K562 (cell line): ENCODE results near the gene SLFN14. TPM values are rescaled to one million over a fixed set of nuclear protein-coding genes. Genes with fewer than 3 reads are reported as not detected.

Experiments used
- ATAC-seq: fragments of 200-7000 bp; cut with Tn5 transposase; 3 replicates; pipeline ENCODE4 v1.9.1; 2020; ENCODE audit warnings: moderate library complexity
- Bru-seq: library from RNA; stranded (reverse); fragments of 400-500 nt; gene quantifications from one replicate; lab custom pipeline; 2021; lab: Mats Ljungman, UMichigan
- BruChase-seq, 2 experiments: library from RNA; stranded (reverse); fragments of 400-500 nt; gene quantifications; one replicate each; lab custom pipeline; 2021; lab: Mats Ljungman, UMichigan
- BruUV-seq: library from RNA; stranded (reverse); fragments of 400-500 nt; replicated peaks from 2 replicates; lab custom pipeline; 2021; lab: Mats Ljungman, UMichigan
- CTCF ChIA-PET: fragments of 300-600 bp; formaldehyde crosslinking; extraction: SDS; loops from one replicate; lab custom pipeline; 2021; ENCODE audit warnings: low intra/inter-chr PET ratio; lab: Yijun Ruan, JAX
- POLR2A ChIA-PET: fragments of 300-600, 350-650 bp; sonication (Branson Sonifier 250); formaldehyde crosslinking; extraction: SDS; loops from one replicate; lab custom pipeline; 2021; ENCODE audit warnings: antibody characterized with exemption, inconsistent platforms; lab: Yijun Ruan, JAX
- DNase-seq, 4 experiments: peaks; one replicate each; pipeline versions ENCODE4 v3.0.0 to v3.0.0-alpha.2; 2011 to 2018; ENCODE audit warnings: low spot score in 3 of 4, mixed read lengths in 3 of 4; ENCODE audit errors: extremely low read depth in 1 of 4
- FAIRE-seq: peaks from 2 replicates; lab custom pipeline; 2011; peaks lifted over from hg19 to GRCh38; lab: Jason Lieb, UNC
- H2AFZ ChIP-seq: 2 replicates; pipeline ENCODE4 v1.6.0; 2011; ENCODE audit warnings: low read depth, low read length, control low read depth, inconsistent platforms
- H3K27ac ChIP-seq: fragments of 200-600 bp; 3 replicates; pipeline ENCODE4 v1.8.0; 2011; ENCODE audit warnings: low read depth, mild to moderate bottlenecking, control low read depth, inconsistent platforms, low read length, moderate library complexity, mixed read lengths; ENCODE audit errors: extremely low read depth
- H3K27me3 ChIP-seq, 2 experiments: fragments of 300-600 bp in 1 of 2; 2 replicates in 1 of 2; 3 replicates in 1 of 2; pipeline versions ENCODE4 v1.6.0 to v1.8.0; 2011; ENCODE audit warnings: inconsistent platforms in 2 of 2, low read length in 2 of 2, mild to moderate bottlenecking in 1 of 2, mixed read lengths in 1 of 2, moderate library complexity in 1 of 2; ENCODE audit not compliant: control insufficient read depth in 2 of 2, insufficient read depth in 2 of 2
- H3K36me3 ChIP-seq: fragments of 300-600 bp; 3 replicates; pipeline ENCODE4 v1.8.0; 2011; ENCODE audit warnings: mild to moderate bottlenecking, low read length, inconsistent platforms; ENCODE audit not compliant: control insufficient read depth, insufficient read depth
- H3K4me1 ChIP-seq, 2 experiments: fragments of 200-600 bp in 1 of 2; replicated peaks in 1 of 2; 2 replicates in 1 of 2; 3 replicates in 1 of 2; pipeline versions ENCODE4 v1.5.1 to v1.8.0; 2011; ENCODE audit warnings: inconsistent platforms in 2 of 2, low read length in 2 of 2, mild to moderate bottlenecking in 1 of 2, mixed read lengths in 1 of 2, moderate library complexity in 1 of 2; ENCODE audit not compliant: control insufficient read depth in 2 of 2, insufficient read depth in 2 of 2
- H3K4me2 ChIP-seq: 2 replicates; pipeline ENCODE4 v1.6.1; 2011; ENCODE audit warnings: low read length, control low read depth, inconsistent platforms, mixed read lengths; ENCODE audit not compliant: insufficient read depth
- H3K4me3 ChIP-seq: fragments of 200-600 bp; sonication (generic), shearing (Covaris generic); 2 replicates; pipeline ENCODE4 v1.5.1; 2016; ENCODE audit warnings: control low read depth, inconsistent platforms
- H3K79me2 ChIP-seq: fragments of 200-600 bp; 3 replicates; pipeline ENCODE4 v1.8.0; 2011; ENCODE audit warnings: low read length, inconsistent platforms; ENCODE audit not compliant: control insufficient read depth, insufficient read depth
- H3K9ac ChIP-seq, 2 experiments: 2 replicates each; pipeline versions ENCODE4 v1.6.0 to v1.6.1; 2011; ENCODE audit warnings: low read depth in 2 of 2, low read length in 2 of 2, control low read depth in 1 of 2, inconsistent platforms in 1 of 2, mild to moderate bottlenecking in 1 of 2, mixed read lengths in 1 of 2; ENCODE audit not compliant: insufficient read depth in 1 of 2
- H3K9me1 ChIP-seq: one replicate; pipeline ENCODE4 v1.6.0; 2011; ENCODE audit warnings: inconsistent platforms, mild to moderate bottlenecking, low read length, moderate library complexity; ENCODE audit not compliant: control insufficient read depth, insufficient read depth
- H3K9me3 ChIP-seq: replicated peaks from 2 replicates; pipeline ENCODE4 v1.5.1; 2011; ENCODE audit warnings: low read depth, low read length, inconsistent platforms; ENCODE audit not compliant: control insufficient read depth, insufficient read depth
- H4K20me1 ChIP-seq: replicated peaks from 2 replicates; pipeline ENCODE4 v1.6.1; 2011; ENCODE audit warnings: low read length, inconsistent platforms, mixed read lengths; ENCODE audit not compliant: control insufficient read depth, insufficient read depth
- BACH1 ChIP-seq: fragments of 200-800 bp; sonication (Bioruptor generic); IDR thresholded peaks from 2 replicates; pipeline ENCODE4 v1.6.1; 2016; ENCODE audit warnings: missing genetic modification characterization, missing compliant biosample characterization
- BCOR ChIP-seq: fragments of 450-650 bp; IDR thresholded peaks from 2 replicates; pipeline ENCODE4 v1.6.1; 2016
- C11orf30 ChIP-seq: fragments of 450-650 bp; IDR thresholded peaks from 2 replicates; pipeline ENCODE4 v1.6.1; 2016; ENCODE audit warnings: low read depth, mild to moderate bottlenecking
- CBX2 ChIP-seq: fragments of 200-600 bp; sonication (generic); IDR thresholded peaks from one replicate; pipeline ENCODE4 v1.6.1; 2012; ENCODE audit warnings: mild to moderate bottlenecking, low read length, inconsistent platforms; ENCODE audit not compliant: insufficient read depth, poor library complexity, severe bottlenecking
- ETV1 ChIP-seq: fragments of 450-650 bp; conservative IDR thresholded peaks from 2 replicates; pipeline ENCODE4 v1.6.1; 2016; ENCODE audit warnings: missing genetic modification characterization, control low read depth, low read depth, missing compliant biosample characterization
- RUNX1 ChIP-seq: sonication (generic); IDR thresholded peaks from 2 replicates; pipeline ENCODE4 v1.6.1; 2016; ENCODE audit warnings: antibody characterized with exemption, low read depth
- SIX5 ChIP-seq, 2 experiments: IDR thresholded peaks; 2 replicates each; pipeline ENCODE4 v1.6.1; 2011; ENCODE audit warnings: low read length in 2 of 2, borderline replicate concordance in 1 of 2, low read depth in 1 of 2, mild to moderate bottlenecking in 1 of 2, moderate library complexity in 1 of 2; ENCODE audit not compliant: insufficient read depth in 1 of 2
- SMAD1 ChIP-seq: fragments of 150-350 bp; IDR thresholded peaks from 2 replicates; pipeline ENCODE4 v1.6.1; 2014; ENCODE audit warnings: low read length, low read depth; ENCODE audit not compliant: partially characterized antibody
- SOX6 ChIP-seq: fragments of 450-650 bp; IDR thresholded peaks from 2 replicates; pipeline ENCODE4 v1.6.1; 2014; ENCODE audit warnings: mild to moderate bottlenecking
- SRF ChIP-seq, 2 experiments: fragments of 250-450, 450-650 bp in 1 of 2; sonication (Bioruptor Pico) in 1 of 2; sonication (generic) in 1 of 2; formaldehyde crosslinking; IDR thresholded peaks; 2 replicates each; pipeline versions ENCODE4 v1.5.0 to v1.5.1; 2020 to 2022; ENCODE audit warnings: mild to moderate bottlenecking in 1 of 2, missing genetic modification reagents in 1 of 2
- ZNF274 ChIP-seq: IDR thresholded peaks from 2 replicates; pipeline ENCODE4 v1.6.1; 2011; ENCODE audit warnings: low read depth, mild to moderate bottlenecking, low read length, moderate library complexity, borderline replicate concordance
- ZNF639 ChIP-seq, 2 experiments: fragments of 200-800 bp in 1 of 2; sonication (Bioruptor generic) in 1 of 2; sonication (generic) in 1 of 2; formaldehyde crosslinking in 1 of 2; IDR thresholded peaks in 1 of 2; conservative IDR thresholded peaks in 1 of 2; 2 replicates each; pipeline versions ENCODE4 v1.5.0 to v1.6.1; 2016 to 2020; ENCODE audit warnings: missing compliant biosample characterization in 1 of 2, missing genetic modification characterization in 1 of 2, missing genetic modification reagents in 1 of 2
- WGBS: fragments of 100-300 bp; shearing (Covaris generic); methylation state at CpG from one replicate; pipeline ENCODE4 v1.1.6; 2016; ENCODE audit warnings: low coverage, mixed read lengths; ENCODE audit not compliant: insufficient coverage; ENCODE audit errors: missing lambda C conversion rate; 5-methylcytosine and 5-hydroxymethylcytosine counted together
- in situ Hi-C: fragments of 300-500 bp; cut with MboI; formaldehyde crosslinking; loops from 4 replicates; pipeline ENCODE4 v1.15.0; 2018; ENCODE audit warnings: inconsistent platforms, mixed read lengths
- intact Hi-C: fragments of 100-400 bp; cut with micrococcal nuclease; formaldehyde crosslinking; loops from 2 replicates; pipeline ENCODE4 v1.14.2; 2022
- long read RNA-seq, 3 experiments: library from polyadenylated mRNA in 2 of 3; library from RNA in 1 of 3; unstranded in 2 of 3; stranded (forward) in 1 of 3; transcript quantifications; one replicate each; pipeline ENCODE4 v2.0.0, GENCODE V29; 2019 to 2022
- polyA minus RNA-seq, 3 experiments: library from RNA; depleted of rRNA, polyadenylated mRNA; stranded (reverse); fragments of >200 nt; gene quantifications; 2 replicates each; pipeline ENCODE4 v1.2.3, GENCODE V29; 2011
- polyA plus RNA-seq, 8 experiments: library from polyadenylated mRNA; depleted of rRNA in 4 of 8; stranded (reverse) in 5 of 8; unstranded in 3 of 8; fragments of >200 nt; fragmentation: Nextera tagmentation in 2 of 8; fragmentation: Illumina TruSeq in 1 of 8; extraction: Ambion mirVana in 2 of 8; extraction: Trizol in 1 of 8; gene quantifications; 2 replicates each; pipeline versions ENCODE4 v1.2.1 to v1.2.3, GENCODE V29; 2011 to 2014; ENCODE audit warnings: inconsistent platforms in 1 of 8, missing spikeins in 1 of 8
- total RNA-seq, 7 experiments: library from RNA; depleted of rRNA in 6 of 7; stranded (reverse); fragments of >200 nt in 6 of 7; fragmentation: Illumina TruSeq in 2 of 7; extraction: Trizol in 2 of 7; gene quantifications; 2 replicates each; pipeline versions ENCODE4 v1.2.1 to v1.2.3, GENCODE V29; 2011 to 2021; ENCODE audit warnings: low replicate concordance in 1 of 7

Gene SLFN14
- total RNA-seq (2011; cell fraction: chromatin; rRNA removed; ENCODE audit: low replicate concordance) = 4.3 and 10.9 TPM in 2 replicates
- total RNA-seq (2011; cell fraction: nucleolus; rRNA removed) = 2.5 and 3.9 TPM in 2 replicates
- total RNA-seq (2011; cell fraction: nucleoplasm; rRNA removed) = 3.5 and 4.9 TPM in 2 replicates
- total RNA-seq (2014; rRNA removed) (2.7 and 3.0 TPM in 2 replicates), total RNA-seq (2014; rRNA removed; fragmentation: Illumina TruSeq; extraction: Trizol) (4.0 and 5.1 TPM in 2 replicates), total RNA-seq (2015; rRNA removed; fragmentation: Illumina TruSeq; extraction: Trizol) (1.3 and 1.7 TPM in 2 replicates), total RNA-seq (2021) (3.2 and 4.3 TPM in 2 replicates), polyA plus RNA-seq (2011; rRNA removed) (1.2 and 3.9 TPM in 2 replicates), polyA plus RNA-seq (2014; fragmentation: Illumina TruSeq; extraction: Trizol) (3.3 and 3.8 TPM in 2 replicates), polyA plus RNA-seq (2014; fragmentation: Nextera tagmentation; extraction: Ambion mirVana) (1 to 10 TPM; 1.6 to 3.1 TPM), polyA plus RNA-seq (2014; rRNA removed) (2.6 and 3.1 TPM in 2 replicates), polyA minus RNA-seq (2011; rRNA and poly(A)+ RNA removed) (2.1 and 5.7 TPM in 2 replicates), Bru-seq, nascent RNA (percentile 52 among the genes with signal in this experiment), BruChase-seq, experiment 1, labeled RNA remaining after a 2-hour chase (percentile 63 among the genes with signal in this experiment), BruChase-seq, experiment 2, labeled RNA remaining after a 6-hour chase (percentile 65 among the genes with signal in this experiment)
- 0.65 and 1.0 TPM in 2 replicates for polyA plus RNA-seq (2011; cell fraction: cytosol; rRNA removed)
- 0.76 and 2.0 TPM in 2 replicates for polyA plus RNA-seq (2011; cell fraction: nucleus; rRNA removed)
- polyA plus RNA-seq (2012) = 0.89 and 1.3 TPM in 2 replicates
- 0.46 and 2.2 TPM in 2 replicates for polyA minus RNA-seq (2011; cell fraction: cytosol; rRNA and poly(A)+ RNA removed)
- 1.4 and 1.9 TPM in 2 replicates for polyA minus RNA-seq (2011; cell fraction: nucleus; rRNA and poly(A)+ RNA removed)
- long read RNA-seq, experiment 1, partial matches to known transcripts = 0 of 1 reads
- long read RNA-seq, experiment 1, other reads (novel, unspliced or antisense) = 1 of 1 reads
- long read RNA-seq, experiment 2, partial matches to known transcripts = 0 of 1 reads
- long read RNA-seq, experiment 2, other reads (novel, unspliced or antisense) = 1 of 1 reads
- long read RNA-seq, experiment 3, partial matches to known transcripts = 0 of 3 reads
- long read RNA-seq, experiment 3, other reads (novel, unspliced or antisense) = 3 of 3 reads

- Histone ChIP-seq H3K4me1 (peaks cover 11 to 45% of the 10 kb centered on the region in 2 experiments), H3K27me3 (no peaks in the 10 kb centered on the region), H3K27ac (peak within 1 kb of the TSS; percentile 68), H3K36me3 (no peaks in the 10 kb centered on the region; the same call in 2 of the 3 replicates), H3K9ac (peak within 1 kb of the TSS; percentile 55 to 80), H3K9me3 (no peaks in the 10 kb centered on the region), H3K9me1 (no peaks in the 10 kb centered on the region), H3K79me2 (peaks cover 4% of the 10 kb centered on the region; the same call in 1 of the 3 replicates), H4K20me1 (no peaks in the 10 kb centered on the region), H3K4me2 (peak within 1 kb of the TSS; percentile 49), H3K4me3 (peak within 1 kb of the TSS; percentile 15; the same call in 1 of the 2 replicates), H2AFZ (peak within 1 kb of the TSS; percentile 20)
- ChIA-PET POLR2A (interaction anchor here (0.6 to 3.0 kb wide), 14 partner anchors 9 to 442 kb away, joined by 3 to 22 read pairs (median 4); partner anchors contain the start of genes AP2B1, PEX12, RAD51D and TAF15), CTCF (interaction anchor here (0.6 to 0.7 kb wide), 2 partner anchors 56 to 208 kb away, joined by 4 to 7 read pairs; no protein-coding TSS in a partner anchor)
- no TSS peak for BruUV-seq
- WGBS = 0% methylated on average over 3 of the region's 3 CpGs
- ATAC-seq (peak; percentile 84), DNase-seq (peak; percentile 88 to 98 (median 92)), FAIRE-seq (peak; percentile 99)
- in situ Hi-C loops = no loop called here
- intact Hi-C loops = loop anchor here (2.0 kb wide), 1 partner anchor 28 kb away; no protein-coding TSS in a partner anchor
- TF ChIP-seq CBX2 (no peak), SRF (CRISPR knock-in tag; IDR thresholded peaks at IDR 0.05) (peak in 1 of 2 experiments; percentile 54; a peak in 1 of 4 replicates), BACH1 (peak; percentile 74), ETV1 (tag) (no peak), ZNF639 (CRISPR knock-in tag; conservative IDR thresholded peaks at IDR 0.05 in 1 of 2, IDR thresholded peaks at IDR 0.05 in 1 of 2) (peak in 1 of 2 experiments; percentile 88; a peak in 2 of 4 replicates), BCOR (peak; percentile 80), SIX5 (IDR thresholded peaks at IDR 0.05; ENCODE audit: borderline replicate concordance in 1 of 2, insufficient read depth in 1 of 2, low read depth in 1 of 2, low read length in 2 of 2) (no peak), ZNF274 (peak; percentile 72; the same call in 1 of the 2 replicates), SMAD1 (peak; percentile 79), RUNX1 (peak; percentile 84; the same call in 1 of the 2 replicates), C11orf30 (peak; percentile 45; the same call in 1 of the 2 replicates), SOX6 (peak; percentile 96)
Measured at GRCh38 chr17:35560703-35561102, at the start of gene SLFN14. TSS of gene SLFN14 (minus strand) at chr17:35560819. CDS start at chr17:35558062, 2,757 bp downstream.
